GM12875 (cell line): Measurements from ENCODE around the gene METTL25.

Experiments
- H3K4me3 ChIP-seq: one replicate; pipeline ENCODE4 v1.5.1; 2011; ENCODE audit warnings: low read depth, low read length, control low read depth
- CTCF ChIP-seq: IDR thresholded peaks from 2 replicates; pipeline ENCODE4 v1.5.1; 2011; ENCODE audit warnings: low read depth, mild to moderate bottlenecking, control low read depth, inconsistent platforms, low read length, moderate library complexity, borderline replicate concordance; ENCODE audit not compliant: insufficient read depth

Gene METTL25

GRCh38 chr12:82476511-82476910, 118.2 kb downstream of the METTL25 start:
- H3K4me3 ChIP-seq: no peak overlapping the region
- TF ChIP-seq CTCF: no peak

GRCh38 chr12:82479511-82479910, 121.2 kb downstream of the METTL25 start:
- no peak overlapping the region for H3K4me3 ChIP-seq
- no peak for TF ChIP-seq CTCF

- no peak overlapping the region for H3K4me3 ChIP-seq
- no peak for TF ChIP-seq CTCF
Observed at GRCh38 chr12:82480606-82481005, 122.3 kb downstream of the METTL25 start.

- no peak overlapping the region for H3K4me3 ChIP-seq
- no peak for TF ChIP-seq CTCF
Observed at GRCh38 chr12:82481954-82482353, 123.6 kb downstream of the METTL25 start.

GRCh38 chr12:82486524-82487235, 128.4 kb downstream of the METTL25 start:
- no peak overlapping the region for H3K4me3 ChIP-seq
- no peak for TF ChIP-seq CTCF

GRCh38 chr12:82504409-82504808, 146.1 kb downstream of the METTL25 start:
- H3K4me3 ChIP-seq: no peak overlapping the region
- TF ChIP-seq CTCF: no peak

- no peak for TF ChIP-seq CTCF
Observed at GRCh38 chr12:82505150-82505549, 146.8 kb downstream of the METTL25 start.

More at GRCh38 chr12:82505150-82505549, 146.8 kb downstream of the METTL25 start:
- no peak overlapping the region for H3K4me3 ChIP-seq
